ENCODE data around the gene NTM. TPM values are rescaled to one million over a fixed set of nuclear protein-coding genes. Genes with fewer than 3 reads are reported as not detected.

Gene NTM
- total RNA-seq, 2 donors from 2014 or later: not detected

- DNase-seq: peak in 1 of 2 donors; percentile 18
- Mint-ChIP-seq H3K27me3 (ENCODE audit: low read depth) (no peaks in the 10 kb centered on the region), H3K27ac (no peak overlapping the region), H3K36me3 (ENCODE audit: insufficient read depth in 2 of 2) (no peaks in the 10 kb centered on the region), H3K4me3 (no peak overlapping the region), H3K4me1 (ENCODE audit: low read depth) (no peaks in the 10 kb centered on the region), H3K9me3 (peaks cover 3 to 17% of the 10 kb centered on the region in 2 donors)
- ATAC-seq (replicated peaks in 1 of 2): no peak
Measured at GRCh38 chr11:131867457-131868257, 497.2 kb downstream of the NTM start.

- ATAC-seq (replicated peaks in 1 of 2) (no peak), DNase-seq (no peak)
- H3K9me3 Mint-ChIP-seq: peaks cover 3 to 17% of the 10 kb centered on the region in 2 donors
- no peaks in the 10 kb centered on the region for H3K27me3 Mint-ChIP-seq (ENCODE audit: low read depth)
- no peaks in the 10 kb centered on the region for H3K36me3 Mint-ChIP-seq (ENCODE audit: insufficient read depth in 2 of 2)
- H3K4me1 Mint-ChIP-seq (ENCODE audit: low read depth): no peaks in the 10 kb centered on the region
- no peak overlapping the region for H3K27ac Mint-ChIP-seq
- H3K4me3 Mint-ChIP-seq: no peak overlapping the region
Measured at GRCh38 chr11:131868629-131869507, 498.5 kb downstream of the NTM start.

- no peaks in the 10 kb centered on the region for H3K36me3 Mint-ChIP-seq (ENCODE audit: insufficient read depth in 2 of 2)
- no peaks in the 10 kb centered on the region for H3K4me1 Mint-ChIP-seq (ENCODE audit: low read depth)
- DNase-seq (no peak), ATAC-seq (replicated peaks in 1 of 2) (no peak)
- H3K4me3 Mint-ChIP-seq: no peak overlapping the region
- peaks cover 3 to 17% of the 10 kb centered on the region in 2 donors for H3K9me3 Mint-ChIP-seq
- H3K27me3 Mint-ChIP-seq (ENCODE audit: low read depth): no peaks in the 10 kb centered on the region
- H3K27ac Mint-ChIP-seq: no peak overlapping the region
Measured at GRCh38 chr11:131870305-131870704, 499.9 kb downstream of the NTM start.

DNA sequence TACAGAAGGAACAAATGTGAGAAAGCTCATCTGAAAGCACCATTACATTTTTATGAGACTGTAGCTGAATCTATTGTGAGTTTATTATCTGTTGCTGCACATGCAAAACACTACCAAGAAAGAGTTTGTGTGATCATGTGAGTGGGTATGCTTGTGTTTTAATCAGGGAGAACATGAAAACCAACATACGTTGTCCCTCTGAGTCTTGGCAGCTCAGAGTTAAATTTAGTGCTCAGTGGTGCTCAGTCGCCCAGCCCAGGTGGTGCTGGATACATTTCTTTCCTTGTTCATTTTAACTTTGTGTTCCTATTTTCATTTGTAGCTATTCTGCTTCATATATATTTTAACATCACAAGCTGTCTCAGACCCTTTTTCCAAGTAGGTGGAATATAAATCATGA lies 500.6 kb downstream of the NTM start:
- Mint-ChIP-seq H3K4me1 (ENCODE audit: low read depth) (no peaks in the 10 kb centered on the region), H3K27ac (no peak overlapping the region), H3K4me3 (no peak overlapping the region), H3K9me3 (peaks cover under 1 to 13% of the 10 kb centered on the region in 2 donors), H3K36me3 (ENCODE audit: insufficient read depth in 2 of 2) (no peaks in the 10 kb centered on the region), H3K27me3 (ENCODE audit: low read depth) (no peaks in the 10 kb centered on the region)
- ATAC-seq (replicated peaks in 1 of 2) (no peak), DNase-seq (no peak)

GRCh38 chr11:131874070-131874469 lies 503.7 kb downstream of the NTM start:
- no peak overlapping the region for H3K4me3 Mint-ChIP-seq
- H3K27ac Mint-ChIP-seq: no peak overlapping the region
- H3K36me3 Mint-ChIP-seq (ENCODE audit: insufficient read depth in 2 of 2): no peaks in the 10 kb centered on the region
- no peaks in the 10 kb centered on the region for H3K4me1 Mint-ChIP-seq (ENCODE audit: low read depth)
- H3K9me3 Mint-ChIP-seq: peaks cover 0 to 3% of the 10 kb centered on the region in 2 donors
- no peak for DNase-seq
- ATAC-seq (replicated peaks in 1 of 2): no peak
- H3K27me3 Mint-ChIP-seq (ENCODE audit: low read depth): no peaks in the 10 kb centered on the region

GRCh38 chr11:131875611-131876010 lies 505.2 kb downstream of the NTM start:
- DNase-seq (no peak), ATAC-seq (replicated peaks in 1 of 2) (no peak)
- H3K27me3 Mint-ChIP-seq (ENCODE audit: low read depth): no peaks in the 10 kb centered on the region
- H3K27ac Mint-ChIP-seq: no peak overlapping the region
- no peak overlapping the region for H3K4me3 Mint-ChIP-seq
- no peaks in the 10 kb centered on the region for H3K4me1 Mint-ChIP-seq (ENCODE audit: low read depth)
- H3K9me3 Mint-ChIP-seq: peaks cover 0 to 1% of the 10 kb centered on the region in 2 donors
- no peaks in the 10 kb centered on the region for H3K36me3 Mint-ChIP-seq (ENCODE audit: insufficient read depth in 2 of 2)

DNA sequence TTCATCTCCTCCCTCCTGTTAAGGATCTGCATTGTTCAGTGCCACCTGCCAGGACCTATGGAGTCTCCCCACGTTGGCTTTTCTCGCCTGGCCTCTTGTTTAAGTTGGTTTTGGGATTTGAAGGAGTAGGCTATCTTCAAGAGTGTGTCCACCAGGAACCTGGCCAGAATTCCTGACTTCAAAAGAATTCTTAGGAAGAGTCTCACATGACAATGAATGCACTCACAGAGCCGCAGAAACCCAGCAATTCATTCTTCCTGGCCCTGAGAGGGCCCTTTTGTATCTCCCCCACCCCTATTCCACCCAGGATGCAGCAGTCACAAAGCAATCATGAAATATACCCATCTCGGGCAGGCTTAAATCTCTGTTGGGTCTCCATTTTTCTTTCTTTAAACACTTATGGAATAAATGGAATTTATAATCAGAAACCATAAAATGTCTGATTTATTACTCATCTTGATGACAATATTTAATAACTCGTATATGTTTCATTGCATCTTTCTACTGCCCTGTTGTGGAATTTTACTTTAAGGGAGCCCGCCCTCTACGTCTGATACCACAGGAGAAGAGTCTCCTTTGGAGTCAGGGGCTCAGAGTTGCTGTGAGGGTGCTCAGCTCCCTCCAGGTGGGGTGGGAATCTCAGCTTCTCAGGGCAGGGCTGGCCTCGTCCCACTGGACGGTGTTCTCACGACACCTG lies 507.0 kb downstream of the NTM start:
- DNase-seq (no peak), ATAC-seq (replicated peaks in 1 of 2) (no peak)
- Mint-ChIP-seq H3K27me3 (ENCODE audit: low read depth) (no peaks in the 10 kb centered on the region), H3K4me1 (ENCODE audit: low read depth) (no peaks in the 10 kb centered on the region), H3K36me3 (ENCODE audit: insufficient read depth in 2 of 2) (no peaks in the 10 kb centered on the region), H3K27ac (no peak overlapping the region), H3K4me3 (no peak overlapping the region), H3K9me3 (peaks cover 1% of the 10 kb centered on the region in 2 donors)

DNA sequence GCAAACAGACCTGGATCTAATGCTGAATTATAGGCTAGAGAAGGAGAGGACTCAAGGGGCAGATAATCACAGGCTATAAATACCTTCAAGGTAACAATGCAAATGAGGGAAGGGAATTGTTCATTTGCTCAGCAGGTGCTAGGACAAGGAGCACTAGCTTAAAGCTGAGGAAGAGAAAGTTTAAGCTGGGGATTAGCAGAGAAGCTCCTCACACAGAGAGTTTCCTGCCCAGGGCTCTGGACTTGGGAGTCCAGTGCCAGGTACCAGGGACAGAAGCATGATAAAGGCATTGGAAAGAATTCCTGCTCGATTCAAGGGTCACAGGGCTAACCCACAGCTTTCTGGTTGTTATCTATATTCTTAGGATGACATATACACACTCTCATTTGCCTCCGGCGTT lies 509.9 kb downstream of the NTM start:
- peaks cover 1% of the 10 kb centered on the region in 2 donors for H3K9me3 Mint-ChIP-seq
- H3K27ac Mint-ChIP-seq: no peak overlapping the region
- H3K36me3 Mint-ChIP-seq (ENCODE audit: insufficient read depth in 2 of 2): no peaks in the 10 kb centered on the region
- H3K4me3 Mint-ChIP-seq: no peak overlapping the region
- ATAC-seq (replicated peaks in 1 of 2) (no peak), DNase-seq (no peak)
- no peaks in the 10 kb centered on the region for H3K27me3 Mint-ChIP-seq (ENCODE audit: low read depth)
- H3K4me1 Mint-ChIP-seq (ENCODE audit: low read depth): no peaks in the 10 kb centered on the region

- ATAC-seq (replicated peaks in 1 of 2) (no peak), DNase-seq (no peak)
- H3K4me1 Mint-ChIP-seq (ENCODE audit: low read depth): no peaks in the 10 kb centered on the region
- H3K4me3 Mint-ChIP-seq: no peak overlapping the region
- no peaks in the 10 kb centered on the region for H3K27me3 Mint-ChIP-seq (ENCODE audit: low read depth)
- peaks cover 0 to 1% of the 10 kb centered on the region in 2 donors for H3K9me3 Mint-ChIP-seq
- no peaks in the 10 kb centered on the region for H3K36me3 Mint-ChIP-seq (ENCODE audit: insufficient read depth in 2 of 2)
- no peak overlapping the region for H3K27ac Mint-ChIP-seq
Measured at GRCh38 chr11:131880976-131881375, 510.6 kb downstream of the NTM start.

- H3K36me3 Mint-ChIP-seq (ENCODE audit: insufficient read depth in 2 of 2): no peaks in the 10 kb centered on the region
- ATAC-seq (replicated peaks in 1 of 2) (no peak), DNase-seq (no peak)
- no peak overlapping the region for H3K27ac Mint-ChIP-seq
- H3K27me3 Mint-ChIP-seq (ENCODE audit: low read depth): no peaks in the 10 kb centered on the region
- H3K4me3 Mint-ChIP-seq: no peak overlapping the region
- H3K4me1 Mint-ChIP-seq (ENCODE audit: low read depth): no peaks in the 10 kb centered on the region
- H3K9me3 Mint-ChIP-seq: peaks cover 0 to 1% of the 10 kb centered on the region in 2 donors
Measured at GRCh38 chr11:131883332-131883731, 512.9 kb downstream of the NTM start.

DNA sequence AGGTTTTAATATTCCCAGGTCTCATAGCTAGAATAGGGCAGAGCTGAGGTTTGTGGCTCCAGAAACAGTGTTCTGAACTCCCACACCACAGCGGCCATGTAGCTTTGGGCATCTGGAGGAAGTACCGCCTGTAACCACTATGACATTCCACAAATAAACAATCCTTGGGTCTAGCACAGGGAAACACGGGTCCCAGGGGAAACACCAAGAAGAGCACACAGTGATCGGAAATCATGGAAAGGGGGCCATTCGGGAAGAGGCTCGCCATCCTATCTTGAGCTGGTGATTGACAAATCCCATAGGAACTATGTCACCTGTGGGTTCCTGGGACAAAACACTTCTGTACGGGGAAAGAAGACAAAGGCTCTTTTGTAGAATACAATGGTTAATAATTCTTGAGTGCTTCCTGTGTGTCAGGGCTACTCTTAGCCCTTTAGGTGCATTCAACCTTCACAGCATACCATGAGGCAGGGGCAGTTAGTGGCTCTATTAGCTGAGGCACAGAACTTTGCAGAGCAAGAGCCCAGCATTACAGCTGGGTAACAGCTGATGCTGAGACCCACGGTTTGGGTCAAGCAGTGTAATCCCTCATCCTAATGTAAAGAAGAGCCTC lies 514.2 kb downstream of the NTM start:
- H3K36me3 Mint-ChIP-seq (ENCODE audit: insufficient read depth in 2 of 2): no peaks in the 10 kb centered on the region
- no peaks in the 10 kb centered on the region for H3K27me3 Mint-ChIP-seq (ENCODE audit: low read depth)
- ATAC-seq (replicated peaks in 1 of 2) (no peak), DNase-seq (no peak)
- no peak overlapping the region for H3K4me3 Mint-ChIP-seq
- no peak overlapping the region for H3K27ac Mint-ChIP-seq
- peaks cover 0 to 1% of the 10 kb centered on the region in 2 donors for H3K9me3 Mint-ChIP-seq
- H3K4me1 Mint-ChIP-seq (ENCODE audit: low read depth): no peaks in the 10 kb centered on the region

- H3K36me3 Mint-ChIP-seq (ENCODE audit: insufficient read depth in 2 of 2): no peaks in the 10 kb centered on the region
- no peak overlapping the region for H3K27ac Mint-ChIP-seq
- ATAC-seq (replicated peaks in 1 of 2) (no peak), DNase-seq (no peak)
- no peak overlapping the region for H3K4me3 Mint-ChIP-seq
- H3K4me1 Mint-ChIP-seq (ENCODE audit: low read depth): no peaks in the 10 kb centered on the region
- peaks cover 0 to 1% of the 10 kb centered on the region in 2 donors for H3K9me3 Mint-ChIP-seq
- H3K27me3 Mint-ChIP-seq (ENCODE audit: low read depth): no peaks in the 10 kb centered on the region
Measured at GRCh38 chr11:131885431-131885830, 515.0 kb downstream of the NTM start.

Measured in activated T-cell treated with anti-CD3 and anti-CD28 coated beads, Interleukin-2, amount 50 U/mL, for 72 hours (primary cell).